HG03025 (cell line): ENCODE results near the gene MCEE.
"Not testable (repeated sequence)": the region's sequence is repeated elsewhere in the genome, so short reads cannot be mapped to it uniquely, and the experiment has no call there.

Experiments used
- ATAC-seq: cut with Tn5 transposase; IDR thresholded peaks from one replicate; pipeline ENCODE4 v1.9.1; 2021; ENCODE audit warnings: mild to moderate bottlenecking, moderate library complexity; ENCODE audit not compliant: unreplicated experiment, low FRiP score

MCEE gene

DNA sequence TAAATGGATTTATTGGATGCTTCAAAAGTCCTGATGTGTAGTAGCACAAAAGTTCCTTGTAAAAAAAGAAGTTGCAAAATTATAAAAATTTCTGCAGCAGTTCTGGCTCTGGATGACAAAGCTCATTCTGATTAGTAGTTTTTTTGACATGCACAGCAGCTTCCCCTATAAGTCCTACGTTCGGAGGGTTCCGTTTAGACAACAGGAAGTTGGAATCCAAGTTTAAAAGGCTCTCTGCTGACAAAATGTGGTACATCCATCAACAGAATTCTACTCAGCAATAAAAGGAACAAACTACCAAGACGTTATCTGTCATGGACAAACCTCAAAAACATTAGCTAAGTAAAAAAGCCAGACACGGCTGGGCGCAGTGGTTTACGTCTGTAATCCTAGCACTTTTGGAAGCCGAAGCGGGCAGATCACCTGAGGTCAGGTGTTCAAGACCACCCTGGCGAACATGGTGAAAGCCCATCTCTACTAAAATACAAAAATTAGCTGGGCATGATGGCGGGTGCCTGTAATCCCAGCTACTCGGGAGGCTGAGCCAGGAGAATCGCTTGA lies 46.2 kb downstream of the MCEE start:
- not testable (repeated sequence) for ATAC-seq

DNA sequence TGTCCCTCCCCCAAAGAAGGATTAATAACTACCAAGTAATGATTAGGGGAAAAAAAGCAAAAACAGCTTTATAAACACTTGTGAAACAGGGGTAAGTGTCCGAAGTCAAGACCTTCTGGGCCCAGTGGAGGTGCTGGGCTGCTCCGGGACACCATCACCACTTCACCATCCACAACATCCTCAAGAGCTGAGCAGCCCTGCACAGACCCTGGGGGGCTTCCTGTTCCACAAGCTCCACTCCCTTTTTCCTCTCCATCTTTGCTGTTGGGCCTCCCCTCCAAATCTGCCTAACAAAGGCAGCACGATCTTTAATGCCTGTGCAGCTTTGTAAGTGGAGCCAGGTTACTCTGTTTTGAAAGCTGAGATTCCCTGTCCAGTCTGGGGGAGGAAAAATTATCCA lies 46.7 kb downstream of the MCEE start:
- ATAC-seq, result not testable (repeated sequence)

GRCh38 chr2:71082402-71083252 lies 47.4 kb downstream of the MCEE start:
- ATAC-seq, result no peak

DNA sequence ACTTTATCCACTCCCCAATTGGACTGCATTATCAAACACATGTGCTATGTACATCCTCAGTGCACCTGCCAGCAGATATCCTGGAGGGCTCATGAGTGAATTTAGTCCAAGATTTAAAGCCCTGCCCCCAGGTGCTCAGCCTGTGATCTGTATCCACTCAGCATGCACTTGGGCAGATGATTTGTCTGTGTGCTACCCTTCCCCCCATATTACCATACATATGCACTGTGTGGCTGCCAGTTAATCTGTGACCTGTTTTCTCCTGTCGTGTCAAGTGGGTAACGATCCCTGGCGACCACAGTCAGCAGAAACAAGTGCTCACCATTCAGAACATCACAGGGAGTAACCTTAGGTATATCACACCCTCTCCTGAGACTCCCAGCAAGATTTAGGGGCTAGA lies 51.4 kb downstream of the MCEE start:
- no peak for ATAC-seq

DNA sequence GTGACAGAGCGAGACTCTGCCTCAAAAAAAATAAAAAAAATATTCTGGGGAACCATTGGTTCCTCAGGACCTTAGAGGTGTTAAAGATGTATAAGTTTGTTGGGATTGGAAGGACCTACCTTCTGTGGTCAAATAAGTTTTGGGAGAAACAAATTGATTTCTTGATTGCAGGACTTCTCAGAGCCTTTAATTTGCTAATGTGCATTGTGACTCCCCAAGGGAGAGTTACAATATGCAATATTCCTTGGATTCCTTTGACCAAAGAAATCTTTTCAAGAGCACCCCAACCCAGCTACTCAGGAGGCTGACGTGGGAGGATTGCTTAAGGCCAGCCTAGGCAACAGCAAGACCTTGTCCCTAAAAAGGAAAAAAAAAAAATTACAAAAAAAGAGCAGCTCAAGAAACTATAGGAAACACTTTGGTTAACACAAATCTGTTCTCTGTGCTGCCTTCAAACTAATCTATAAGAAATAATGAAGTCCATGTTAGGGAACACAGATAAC lies 55.1 kb downstream of the MCEE start:
- no peak for ATAC-seq

DNA sequence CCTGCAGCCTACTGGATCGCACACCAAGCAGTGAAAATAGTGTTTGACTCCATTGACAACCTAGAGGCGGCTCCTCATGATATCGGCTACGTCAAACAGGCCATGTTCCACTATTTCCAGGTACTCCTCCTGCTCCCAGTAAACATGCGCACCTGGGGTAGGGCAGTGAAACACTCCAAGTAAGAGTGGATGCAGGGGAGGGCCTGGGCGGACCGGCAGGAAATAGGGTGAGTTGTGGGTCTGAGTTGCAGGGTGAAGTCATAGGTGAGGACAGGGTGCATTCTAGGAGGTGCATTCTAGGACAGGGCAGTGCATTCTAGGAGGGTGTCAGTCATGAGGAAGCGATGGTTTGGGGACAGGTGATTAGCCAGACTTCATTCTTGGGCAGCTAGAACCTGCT lies 56.6 kb downstream of the MCEE start:
- no peak for ATAC-seq

DNA sequence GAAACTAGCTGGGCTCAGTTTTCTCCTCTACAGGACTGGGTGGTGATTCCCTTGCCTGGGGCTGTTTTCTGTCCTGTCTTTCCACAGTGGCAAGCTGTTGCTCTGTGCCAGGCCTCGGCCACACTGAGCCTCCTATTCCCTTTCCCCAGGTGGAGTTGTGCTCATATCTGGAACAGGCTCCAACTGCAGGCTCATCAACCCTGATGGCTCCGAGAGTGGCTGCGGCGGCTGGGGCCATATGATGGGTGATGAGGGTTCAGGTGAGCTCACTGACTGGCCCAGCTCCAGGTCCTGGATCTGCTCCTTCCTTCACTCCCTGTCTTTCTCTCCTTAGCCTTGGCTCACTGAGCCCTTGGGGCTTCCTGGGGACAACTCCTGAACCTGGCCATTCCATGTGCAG lies 57.5 kb downstream of the MCEE start:
- ATAC-seq, result no peak

GRCh38 chr2:71071681-71072398 lies 58.2 kb downstream of the MCEE start:
- peak; percentile 32 for ATAC-seq

DNA sequence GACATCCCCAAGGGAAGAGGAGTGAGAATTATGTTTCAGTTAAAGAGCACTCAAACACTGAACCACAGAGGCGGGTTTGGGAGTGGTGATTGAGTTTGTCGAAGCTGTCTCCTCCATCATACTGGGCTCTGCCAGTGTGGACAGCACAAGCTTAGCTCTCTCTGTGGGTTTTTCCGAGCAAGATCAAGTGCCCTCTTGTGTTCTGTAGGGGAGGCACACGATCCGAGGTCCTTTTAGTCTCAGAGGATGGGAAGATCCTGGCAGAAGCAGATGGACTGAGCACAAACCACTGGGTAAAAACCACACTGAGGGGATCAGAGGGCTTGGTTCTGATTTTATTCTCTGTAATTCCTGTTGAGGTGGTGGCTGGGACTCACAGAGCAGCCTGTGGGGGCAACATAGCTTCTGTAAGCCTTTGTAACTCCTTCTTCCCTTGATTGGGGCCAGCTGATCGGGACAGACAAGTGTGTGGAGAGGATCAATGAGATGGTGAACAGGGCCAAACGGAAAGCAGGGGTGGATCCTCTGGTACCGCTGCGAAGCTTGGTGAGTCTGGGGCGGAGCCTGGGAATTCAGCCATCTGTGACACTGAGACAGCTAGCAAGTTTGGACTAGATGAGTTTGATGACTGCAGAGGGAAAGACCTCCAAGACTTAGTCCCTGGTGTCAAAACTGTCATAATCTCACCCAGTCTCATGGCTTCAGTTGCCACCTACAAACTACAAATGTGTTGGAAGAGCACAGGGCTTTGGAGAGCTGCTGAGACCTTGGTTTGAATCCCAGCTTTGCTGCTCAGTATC lies 59.5 kb downstream of the MCEE start:
- no peak for ATAC-seq

DNA sequence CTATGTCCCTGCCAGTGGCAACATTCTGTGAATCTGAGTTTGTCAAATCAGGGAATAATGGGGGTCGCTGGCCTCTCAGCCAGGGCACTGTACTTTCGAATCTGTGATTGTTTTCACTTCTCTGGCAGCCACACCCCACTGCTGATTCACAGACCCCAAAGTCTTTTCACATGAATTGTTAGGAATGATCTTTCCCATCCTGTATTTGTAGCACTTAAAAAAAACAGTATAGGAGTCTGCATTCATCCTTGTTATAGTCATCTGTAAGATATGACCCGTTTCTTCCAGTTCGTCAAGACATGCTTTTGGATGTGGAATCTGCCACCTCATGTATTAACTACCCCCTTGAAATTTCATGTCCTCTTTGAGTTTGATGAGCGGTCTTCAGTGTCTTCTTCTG lies 60.7 kb downstream of the MCEE start:
- no peak for ATAC-seq

DNA sequence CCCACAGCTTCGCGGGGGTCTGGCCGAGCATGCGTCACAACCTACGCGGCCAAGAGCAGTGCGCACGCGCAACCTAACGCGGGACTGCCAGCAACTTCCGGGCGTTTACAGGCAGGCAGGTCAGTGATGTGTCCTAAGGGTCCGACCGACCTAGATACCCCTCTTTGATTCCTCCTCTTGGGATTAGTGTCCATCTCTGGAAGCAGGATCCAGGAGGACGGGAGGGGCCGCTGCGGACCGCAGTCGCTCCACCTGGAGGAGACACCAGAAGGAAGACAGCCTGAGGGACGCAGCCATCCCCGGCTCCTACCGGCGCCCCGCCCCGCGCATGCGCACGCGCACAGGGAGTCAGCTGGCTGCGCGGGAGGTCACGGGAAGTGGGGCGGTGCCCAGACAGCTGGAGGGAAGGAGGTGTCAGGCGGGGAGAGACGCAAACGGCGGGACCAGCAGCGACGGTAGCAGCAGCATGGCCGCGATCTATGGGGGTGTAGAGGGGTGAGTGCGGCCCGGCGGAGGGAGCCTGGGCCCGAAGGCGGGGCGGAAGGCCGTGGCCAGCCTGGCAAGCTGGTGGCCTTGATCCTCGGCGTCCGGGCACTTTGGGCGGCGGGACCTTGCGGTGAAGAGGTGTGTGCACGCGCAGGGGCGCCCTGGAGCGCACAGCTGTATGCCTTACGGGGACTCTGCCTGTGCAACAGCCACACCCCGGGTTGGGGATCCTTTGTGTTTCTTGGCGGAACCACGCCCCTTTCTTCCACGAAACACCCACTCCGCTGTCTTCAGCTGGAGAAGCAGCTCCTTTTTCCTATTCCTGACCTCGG lies 61.6 kb downstream of the MCEE start, which contains the start of gene NAGK:
NAGK (plus strand) TSS at position 431 of the 818 bp plus-strand sequence; CDS start at position 467, 36 bp downstream.
- peak; percentile 52 for ATAC-seq

- no peak for ATAC-seq
Measured at GRCh38 chr2:71067567-71068217, 62.3 kb downstream of the MCEE start.

DNA sequence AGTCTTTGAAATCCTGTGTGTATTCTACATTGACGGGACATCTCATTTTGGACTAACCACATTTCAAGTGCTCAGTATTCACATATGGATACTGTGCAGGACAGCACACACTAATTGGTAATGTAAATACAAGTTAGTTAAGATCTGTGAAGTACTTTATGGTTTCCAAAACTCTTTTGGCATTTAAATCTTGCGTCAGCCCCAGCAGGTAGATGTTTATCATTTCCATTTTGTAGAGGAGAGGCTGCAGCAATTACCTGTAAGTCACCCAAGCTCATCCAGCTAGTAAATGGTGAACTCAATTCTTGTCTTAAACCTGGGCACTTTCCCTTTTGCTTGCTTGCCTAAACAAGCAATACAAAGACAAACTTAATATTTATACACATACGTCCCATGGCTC lies 63.2 kb downstream of the MCEE start:
- no peak for ATAC-seq

DNA sequence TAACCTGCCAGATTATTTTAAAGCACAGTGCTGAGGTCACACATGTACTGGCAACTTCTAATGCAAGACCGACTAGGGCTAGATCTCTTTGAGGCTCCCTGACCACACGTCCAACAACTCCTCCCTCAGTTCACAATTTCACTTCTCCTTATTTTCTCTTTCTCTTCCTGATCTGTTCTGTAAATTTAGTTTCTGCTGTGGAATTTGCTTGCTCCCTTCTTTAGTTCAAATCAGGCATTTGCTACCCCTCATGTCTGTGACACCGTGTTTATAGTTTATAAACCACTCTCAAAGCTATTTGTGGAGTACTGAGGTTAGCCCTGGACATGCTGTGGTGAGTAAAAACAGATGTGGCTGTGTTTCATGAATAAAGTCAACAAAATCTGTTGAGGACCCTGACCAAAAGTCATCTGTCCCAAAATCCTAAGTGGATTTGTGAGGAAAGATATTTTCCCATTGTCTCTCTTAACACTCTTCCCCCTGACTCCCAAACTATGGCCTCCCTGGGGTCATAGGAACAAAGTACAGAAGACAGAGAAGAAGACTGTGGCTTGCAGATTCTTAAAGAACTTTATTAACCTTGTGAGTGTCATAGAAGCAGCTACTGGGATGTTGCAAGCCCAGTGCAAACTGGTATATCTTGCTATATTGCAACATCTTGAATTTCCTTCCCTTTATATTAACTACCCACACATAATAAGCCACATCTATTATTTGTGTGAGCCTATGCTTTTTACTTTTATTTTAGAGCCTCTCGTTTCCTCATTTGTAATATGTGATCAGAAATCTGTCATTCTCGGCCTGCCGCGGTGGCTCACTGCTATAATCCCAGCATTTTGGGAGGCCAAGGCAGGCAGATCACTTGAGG lies 65.0 kb downstream of the MCEE start:
- no peak for ATAC-seq

GRCh38 chr2:71064110-71064611 lies 65.9 kb downstream of the MCEE start:
- ATAC-seq, result no peak

DNA sequence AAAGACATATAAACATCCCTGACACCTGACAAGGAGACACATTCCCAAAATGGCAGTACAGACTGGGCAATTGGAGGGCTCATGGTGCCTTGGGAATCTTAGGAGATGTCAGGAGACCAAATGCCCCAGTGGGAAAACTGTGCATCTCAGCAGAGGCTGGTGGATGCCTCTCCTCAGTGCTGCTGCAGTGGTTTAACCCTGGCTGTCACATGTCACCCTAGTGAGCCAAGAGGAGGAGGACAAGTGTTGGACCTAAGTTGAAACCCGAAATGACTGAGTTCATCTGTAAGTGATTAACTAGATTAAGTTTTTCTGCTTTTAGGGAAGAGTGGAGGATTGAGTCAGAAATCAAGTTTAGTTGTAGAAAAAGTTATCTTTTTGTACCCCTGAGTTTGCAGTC lies 66.8 kb downstream of the MCEE start:
- ATAC-seq, result no peak

GRCh38 chr2:71060871-71061270 lies 69.2 kb downstream of the MCEE start:
- ATAC-seq, result no peak

DNA sequence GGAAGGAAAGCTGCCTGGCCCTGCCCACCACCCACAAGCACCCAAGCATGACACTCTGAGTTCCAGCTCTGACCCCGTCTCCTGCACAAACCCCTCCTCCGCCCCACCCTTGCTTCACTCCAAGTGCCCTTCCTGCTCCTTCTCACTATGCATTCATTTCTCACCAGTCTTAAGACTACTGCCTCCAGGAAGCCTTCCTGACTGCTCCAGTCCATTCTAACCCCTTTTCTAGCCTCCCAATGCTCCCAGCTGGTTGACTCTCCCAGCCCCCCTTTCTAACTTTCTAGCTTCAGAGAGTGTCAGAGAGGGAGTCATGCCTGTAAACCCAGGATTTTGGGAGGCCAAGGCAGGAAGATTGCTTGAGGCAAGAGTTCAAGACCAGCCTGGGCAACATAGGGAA lies 69.8 kb downstream of the MCEE start:
- no peak for ATAC-seq
